LNCaP clone FGC (cell line): ENCODE measurements around the gene GPR108.

Source experiments
- DNase-seq: peaks from one replicate; pipeline ENCODE4 v3.0.0-alpha.2; 2011; ENCODE audit warnings: low read depth
- H3K4me3 ChIP-seq: 2 replicates; pipeline ENCODE4 v1.5.1; 2011; ENCODE audit warnings: mild to moderate bottlenecking, low read depth, low read length, control low read depth
- TF ChIP-seq, protein P1 (sequence below): IDR thresholded peaks from 2 replicates; pipeline ENCODE4 v1.5.1; 2012; ENCODE audit warnings: mild to moderate bottlenecking; ENCODE audit not compliant: control insufficient read depth, insufficient read depth; ENCODE audit errors: extremely low read depth

Gene GPR108

DNA sequence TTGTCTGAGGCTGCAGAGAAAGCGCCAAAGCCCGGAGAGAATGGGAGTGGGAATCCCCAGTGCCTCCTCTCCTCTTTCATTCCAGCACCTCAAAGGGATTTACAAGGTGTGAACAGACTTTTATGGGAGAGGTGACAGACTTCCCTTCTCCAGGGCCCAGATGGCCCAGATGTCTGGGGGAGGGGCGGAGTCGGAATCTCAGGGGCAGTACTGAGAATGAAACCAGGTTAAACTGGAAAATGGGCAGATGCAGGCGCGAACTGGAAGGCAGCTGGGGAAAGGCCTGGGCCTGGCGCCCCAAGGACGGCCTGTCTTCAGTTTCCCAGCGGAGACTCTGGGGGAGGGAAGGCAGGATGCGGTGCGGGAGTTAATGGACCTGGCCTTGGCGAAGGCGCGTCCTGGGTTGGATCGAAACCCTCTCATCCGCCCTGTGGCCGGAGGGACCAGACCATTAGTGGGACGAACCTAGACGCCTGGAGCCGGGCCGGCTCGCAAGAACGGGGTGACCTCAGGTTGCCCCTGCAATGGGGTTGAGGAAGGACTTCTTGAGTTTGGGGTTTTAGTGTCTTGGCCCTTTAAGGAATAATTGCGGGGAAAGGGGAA is 1.5 kb upstream of the GPR108 start:
- H3K4me3 ChIP-seq = peak overlapping the region; percentile 36
- TF ChIP-seq, protein P1, sequence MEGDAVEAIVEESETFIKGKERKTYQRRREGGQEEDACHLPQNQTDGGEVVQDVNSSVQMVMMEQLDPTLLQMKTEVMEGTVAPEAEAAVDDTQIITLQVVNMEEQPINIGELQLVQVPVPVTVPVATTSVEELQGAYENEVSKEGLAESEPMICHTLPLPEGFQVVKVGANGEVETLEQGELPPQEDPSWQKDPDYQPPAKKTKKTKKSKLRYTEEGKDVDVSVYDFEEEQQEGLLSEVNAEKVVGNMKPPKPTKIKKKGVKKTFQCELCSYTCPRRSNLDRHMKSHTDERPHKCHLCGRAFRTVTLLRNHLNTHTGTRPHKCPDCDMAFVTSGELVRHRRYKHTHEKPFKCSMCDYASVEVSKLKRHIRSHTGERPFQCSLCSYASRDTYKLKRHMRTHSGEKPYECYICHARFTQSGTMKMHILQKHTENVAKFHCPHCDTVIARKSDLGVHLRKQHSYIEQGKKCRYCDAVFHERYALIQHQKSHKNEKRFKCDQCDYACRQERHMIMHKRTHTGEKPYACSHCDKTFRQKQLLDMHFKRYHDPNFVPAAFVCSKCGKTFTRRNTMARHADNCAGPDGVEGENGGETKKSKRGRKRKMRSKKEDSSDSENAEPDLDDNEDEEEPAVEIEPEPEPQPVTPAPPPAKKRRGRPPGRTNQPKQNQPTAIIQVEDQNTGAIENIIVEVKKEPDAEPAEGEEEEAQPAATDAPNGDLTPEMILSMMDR = no peak
- DNase-seq = peak; percentile 52

DNA sequence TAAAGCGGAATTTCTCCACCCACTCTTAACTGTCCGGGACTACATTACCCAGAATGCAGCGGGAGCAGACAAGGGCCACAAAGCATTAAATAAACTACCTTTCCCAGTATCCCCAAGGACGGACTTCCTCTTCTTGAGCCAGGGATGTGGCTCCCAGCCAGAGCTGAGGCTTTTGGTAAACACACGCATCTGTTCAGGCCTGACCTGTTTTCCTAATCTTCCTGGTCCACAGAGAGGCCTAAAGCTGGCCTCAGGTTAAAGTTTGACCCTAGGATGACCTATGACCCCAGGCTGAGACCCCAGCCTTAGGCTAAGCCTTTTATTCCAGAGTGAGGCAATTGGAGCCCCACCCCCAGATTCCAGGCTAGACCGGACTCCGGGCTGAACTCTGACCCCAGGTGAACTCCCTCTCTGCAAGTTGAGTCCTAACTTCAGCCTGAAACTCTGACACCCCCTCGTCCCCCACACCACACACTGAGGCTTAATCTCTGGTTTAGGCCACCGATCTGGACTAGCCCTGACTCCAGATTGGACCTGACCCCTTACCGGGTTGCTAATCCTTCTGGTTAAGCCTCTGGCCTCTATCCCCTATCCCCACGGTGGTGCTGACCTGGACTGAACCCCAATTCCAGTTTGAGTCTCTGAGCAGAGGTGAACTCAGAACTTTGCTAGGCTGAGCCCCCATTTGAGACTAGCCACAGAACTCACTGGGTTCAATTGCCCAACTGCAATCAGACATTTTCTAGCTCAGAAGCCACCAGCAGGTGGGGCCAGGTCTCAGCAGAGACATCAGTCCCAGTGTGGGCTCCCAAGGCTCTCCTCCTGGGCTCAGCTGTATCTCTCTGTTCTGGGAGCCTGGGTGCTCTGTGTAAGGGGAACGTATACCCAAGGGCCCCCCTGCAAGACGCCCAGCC is 750 bp upstream of the GPR108 start:
- TF ChIP-seq, protein P1 = peak; percentile 72
- H3K4me3 ChIP-seq = no peak overlapping the region
- peak; percentile 100 for DNase-seq

DNA sequence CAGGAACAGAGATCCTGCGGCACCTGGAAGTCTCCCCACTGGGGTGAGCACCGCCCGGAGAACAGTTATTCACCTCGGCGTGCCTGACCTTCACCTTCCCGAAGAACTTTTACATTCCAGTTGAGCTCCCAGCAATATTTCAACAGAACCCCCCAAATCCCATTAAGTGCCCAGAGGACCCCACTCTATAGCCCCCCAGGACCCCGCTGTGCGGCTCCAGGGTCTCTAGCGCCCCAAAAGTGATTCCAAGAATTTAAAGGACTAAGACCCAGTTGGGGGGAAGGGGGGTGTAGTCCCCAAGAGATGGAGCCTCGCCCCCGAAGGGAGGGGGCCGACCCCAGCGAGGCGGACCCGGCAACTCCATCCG is 480 bp downstream of the GPR108 start:
- no peak for DNase-seq
- TF ChIP-seq, protein P1 = no peak
- H3K4me3 ChIP-seq = peak overlapping the region; percentile 97

DNA sequence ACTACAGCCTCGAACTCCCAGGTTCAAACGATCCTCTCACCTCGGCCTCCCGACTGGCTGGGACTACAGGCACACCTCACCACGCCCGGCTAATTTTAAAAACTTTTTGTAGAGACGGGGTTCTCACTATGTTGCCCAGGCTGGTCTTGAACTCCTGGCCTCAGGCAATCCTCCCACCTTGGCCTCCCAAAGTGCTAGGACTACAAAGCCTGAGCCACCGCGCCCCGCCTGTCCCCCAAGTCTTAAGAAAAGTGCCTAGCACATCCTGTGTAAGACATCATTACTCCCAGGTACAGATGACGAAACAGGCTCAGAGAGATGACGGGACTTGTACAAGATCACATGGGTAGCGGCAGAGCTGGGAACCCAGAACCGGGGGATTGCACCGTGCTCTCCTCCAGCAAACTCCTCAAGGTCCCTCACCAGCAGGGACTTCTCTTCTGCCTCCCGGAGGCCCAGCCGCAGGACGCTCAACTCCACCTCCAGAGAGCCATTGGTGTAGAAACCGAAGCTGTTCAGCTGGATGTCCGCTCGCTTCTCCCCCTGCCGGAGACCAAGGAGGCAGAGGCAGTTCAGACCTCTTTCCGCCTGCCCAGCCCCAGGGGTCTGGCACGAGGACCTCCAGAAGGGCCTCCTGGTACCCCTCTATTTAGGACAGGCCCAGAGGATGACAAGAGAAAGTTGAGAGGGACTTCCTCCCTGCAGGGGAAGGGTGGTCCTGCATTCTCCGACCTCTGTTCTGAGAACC is 1.0 kb downstream of the GPR108 start:
- TF ChIP-seq, protein P1 = peak; percentile 45
- H3K4me3 ChIP-seq = peak overlapping the region; percentile 97
- DNase-seq = no peak

DNA sequence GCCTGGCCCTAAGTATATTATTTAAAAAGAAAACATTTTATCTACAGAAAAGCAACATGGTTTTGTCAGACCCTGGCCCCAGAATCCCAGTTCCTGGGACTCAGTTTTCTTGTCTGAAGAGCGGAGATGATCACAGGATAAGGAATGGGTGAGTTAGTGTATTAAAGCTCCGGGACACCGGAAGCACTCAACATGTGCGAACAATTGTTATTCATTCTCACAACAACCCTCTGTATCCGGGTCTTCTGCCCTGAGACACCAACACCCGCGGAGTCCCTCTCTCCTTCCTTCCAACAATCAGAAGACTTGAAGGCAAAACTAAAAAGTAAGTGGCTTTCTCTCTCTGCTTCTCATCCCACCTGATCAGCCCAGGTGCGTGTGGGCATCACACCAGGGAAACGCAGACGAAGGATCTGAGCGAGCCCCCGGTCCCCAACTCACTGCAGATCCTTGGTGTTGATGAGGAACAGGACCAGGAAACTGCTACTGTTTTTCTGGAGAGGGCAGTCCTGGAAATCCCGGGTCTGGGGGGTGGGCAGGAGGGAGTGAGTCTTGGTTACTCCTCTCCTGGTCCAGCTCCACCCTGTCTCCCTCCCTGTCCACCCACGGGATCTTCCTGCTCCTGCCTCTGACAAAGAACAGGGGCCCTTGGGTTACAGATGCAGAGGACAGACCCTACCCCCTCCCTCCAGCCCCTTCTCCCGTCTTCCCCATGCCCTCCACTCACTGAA is 2.0 kb downstream of the GPR108 start:
- no peak for DNase-seq
- no peak overlapping the region; the same call in 1 of the 2 replicates for H3K4me3 ChIP-seq
- TF ChIP-seq, protein P1 = no peak

DNA sequence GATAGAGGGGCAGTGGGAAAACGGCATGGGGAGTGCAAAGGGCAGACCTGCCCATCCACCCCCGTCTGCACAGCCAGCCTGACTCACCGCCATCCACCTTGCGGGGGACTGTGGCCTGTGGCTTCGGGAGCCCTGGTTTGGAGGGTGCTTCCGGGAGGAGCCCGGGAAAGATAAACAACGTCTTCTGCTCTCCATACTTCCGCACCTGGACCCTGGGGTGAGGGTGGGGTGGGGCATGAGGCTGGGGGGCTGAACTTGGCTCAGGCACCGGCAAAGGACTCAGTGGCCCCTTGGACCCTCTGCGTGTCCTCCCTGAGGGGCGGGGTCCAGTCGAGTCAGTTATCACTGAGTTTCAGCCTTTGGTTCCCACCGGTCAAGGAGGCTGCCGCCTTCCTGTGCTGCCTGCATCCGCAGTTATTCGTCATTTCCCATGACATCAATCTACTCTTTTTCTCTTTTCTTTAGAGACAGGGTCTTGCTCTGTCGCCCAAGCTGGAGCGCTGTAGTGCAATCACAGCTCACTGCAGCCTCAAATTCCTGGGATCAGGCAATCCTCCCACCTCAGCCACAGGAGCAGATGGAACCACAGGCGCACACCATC is 3.2 kb downstream of the GPR108 start:
- H3K4me3 ChIP-seq = no peak overlapping the region
- DNase-seq = no peak
- TF ChIP-seq, protein P1 = no peak
